Upper lobe of left lung (tissue), 4 donors: ENCODE measurements around the gene STX10.

Experiments used
- CTCF ChIP-seq, 6 experiments: fragments of 450-650 bp in 4 of 6; fragments of 200-600 bp in 2 of 6; sonication (generic) in 2 of 6; IDR thresholded peaks; one replicate each; pipeline ENCODE4 v1.5.1; 2016 to 2019; ENCODE audit warnings: antibody characterized with exemption in 6 of 6
- EP300 ChIP-seq, 4 donors: sonication (generic); formaldehyde crosslinking; IDR thresholded peaks; one replicate each; pipeline ENCODE4 v1.5.1; 2017; ENCODE audit warnings: antibody characterized with exemption in 4 of 4, control low read depth in 2 of 4

- TF ChIP-seq CTCF (IDR thresholded peaks at IDR 0.05) (no peak), EP300 (IDR thresholded peaks at IDR 0.05) (no peak)
Observed at GRCh38 chr19:13146763-13147563, 3.2 kb downstream of the STX10 start.
